RPMI8226 (cell line): Measurements from ENCODE around the gene SPANXN2.
"Not testable (repeated sequence)": the region's sequence is repeated elsewhere in the genome, so short reads cannot be mapped to it uniquely, and the experiment has no call there.

ENCODE experiments used
- DNase-seq: peaks from one replicate; pipeline ENCODE4 v3.0.0-alpha.2; 2015

The SPANXN2 gene

GRCh38 chrX:143720652-143721051 lies at the start of gene SPANXN2:
Gene SPANXN2, minus strand, starts transcription at chrX:143720752. Its CDS starts 84 bp downstream, at chrX:143720668.
- DNase-seq = not testable (repeated sequence)

- DNase-seq = no peak
Measured at GRCh38 chrX:143768976-143769375, 48.4 kb upstream of the SPANXN2 start.

GRCh38 chrX:143767789-143768188 lies 47.2 kb upstream of the SPANXN2 start:
- not testable (repeated sequence) for DNase-seq

GRCh38 chrX:143757887-143758286 lies 37.3 kb upstream of the SPANXN2 start:
- DNase-seq = no peak

GRCh38 chrX:143757375-143757774 lies 36.8 kb upstream of the SPANXN2 start:
- no peak for DNase-seq

- DNase-seq = no peak
Measured at GRCh38 chrX:143754183-143754582, 33.6 kb upstream of the SPANXN2 start.

- no peak for DNase-seq
Measured at GRCh38 chrX:143733866-143734265, 13.3 kb upstream of the SPANXN2 start.

GRCh38 chrX:143726296-143726695 lies 5.7 kb upstream of the SPANXN2 start:
- no peak for DNase-seq

- DNase-seq = no peak
Measured at GRCh38 chrX:143701460-143701859, 19.1 kb downstream of the SPANXN2 start.

- DNase-seq = no peak
Measured at GRCh38 chrX:143694885-143695284, 25.7 kb downstream of the SPANXN2 start.

GRCh38 chrX:143683486-143683885 lies 37.1 kb downstream of the SPANXN2 start:
- DNase-seq = no peak

GRCh38 chrX:143674926-143675325 lies 45.6 kb downstream of the SPANXN2 start:
- no peak for DNase-seq

- DNase-seq = peak; percentile 6
Measured at GRCh38 chrX:143669395-143669794, 51.2 kb downstream of the SPANXN2 start.

GRCh38 chrX:143664302-143664701 lies 56.2 kb downstream of the SPANXN2 start:
- DNase-seq = peak; percentile 24

GRCh38 chrX:143663755-143664154 lies 56.8 kb downstream of the SPANXN2 start:
- DNase-seq = no peak
